GM21576 (cell line): ENCODE results near the gene ADGRF5.

Experiments
- ATAC-seq: cut with Tn5 transposase; IDR thresholded peaks from one replicate; pipeline ENCODE4 v1.9.1; 2021; ENCODE audit warnings: mild to moderate bottlenecking, moderate library complexity; ENCODE audit not compliant: unreplicated experiment

Gene ADGRF5, protein sequence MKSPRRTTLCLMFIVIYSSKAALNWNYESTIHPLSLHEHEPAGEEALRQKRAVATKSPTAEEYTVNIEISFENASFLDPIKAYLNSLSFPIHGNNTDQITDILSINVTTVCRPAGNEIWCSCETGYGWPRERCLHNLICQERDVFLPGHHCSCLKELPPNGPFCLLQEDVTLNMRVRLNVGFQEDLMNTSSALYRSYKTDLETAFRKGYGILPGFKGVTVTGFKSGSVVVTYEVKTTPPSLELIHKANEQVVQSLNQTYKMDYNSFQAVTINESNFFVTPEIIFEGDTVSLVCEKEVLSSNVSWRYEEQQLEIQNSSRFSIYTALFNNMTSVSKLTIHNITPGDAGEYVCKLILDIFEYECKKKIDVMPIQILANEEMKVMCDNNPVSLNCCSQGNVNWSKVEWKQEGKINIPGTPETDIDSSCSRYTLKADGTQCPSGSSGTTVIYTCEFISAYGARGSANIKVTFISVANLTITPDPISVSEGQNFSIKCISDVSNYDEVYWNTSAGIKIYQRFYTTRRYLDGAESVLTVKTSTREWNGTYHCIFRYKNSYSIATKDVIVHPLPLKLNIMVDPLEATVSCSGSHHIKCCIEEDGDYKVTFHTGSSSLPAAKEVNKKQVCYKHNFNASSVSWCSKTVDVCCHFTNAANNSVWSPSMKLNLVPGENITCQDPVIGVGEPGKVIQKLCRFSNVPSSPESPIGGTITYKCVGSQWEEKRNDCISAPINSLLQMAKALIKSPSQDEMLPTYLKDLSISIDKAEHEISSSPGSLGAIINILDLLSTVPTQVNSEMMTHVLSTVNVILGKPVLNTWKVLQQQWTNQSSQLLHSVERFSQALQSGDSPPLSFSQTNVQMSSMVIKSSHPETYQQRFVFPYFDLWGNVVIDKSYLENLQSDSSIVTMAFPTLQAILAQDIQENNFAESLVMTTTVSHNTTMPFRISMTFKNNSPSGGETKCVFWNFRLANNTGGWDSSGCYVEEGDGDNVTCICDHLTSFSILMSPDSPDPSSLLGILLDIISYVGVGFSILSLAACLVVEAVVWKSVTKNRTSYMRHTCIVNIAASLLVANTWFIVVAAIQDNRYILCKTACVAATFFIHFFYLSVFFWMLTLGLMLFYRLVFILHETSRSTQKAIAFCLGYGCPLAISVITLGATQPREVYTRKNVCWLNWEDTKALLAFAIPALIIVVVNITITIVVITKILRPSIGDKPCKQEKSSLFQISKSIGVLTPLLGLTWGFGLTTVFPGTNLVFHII (N-terminal part only)

DNA sequence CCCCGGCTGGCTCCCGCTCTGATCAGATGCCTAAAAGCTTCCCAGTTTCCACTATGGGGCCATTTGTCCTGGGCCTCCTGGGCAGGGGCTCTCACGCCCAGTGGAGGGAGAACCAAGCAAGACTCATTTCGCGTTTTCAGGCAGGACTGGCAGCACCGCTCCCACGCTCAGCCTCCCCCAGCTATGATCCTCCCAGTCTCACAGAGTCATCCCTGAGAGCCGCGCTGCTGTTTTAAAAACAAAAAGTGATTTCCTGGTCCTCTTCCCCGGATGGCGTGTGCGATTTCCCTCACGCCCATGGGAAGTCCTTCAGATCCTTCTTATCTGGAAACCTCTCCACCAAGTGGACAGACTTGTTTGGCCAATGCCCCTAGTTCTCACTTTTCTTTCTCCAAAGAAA lies at the start of gene ADGRF5:
TSS of gene ADGRF5 (minus strand) at position 208 of the 400 bp plus-strand sequence. CDS start 15,176 bp downstream, outside the sequence.
- ATAC-seq = no peak

DNA sequence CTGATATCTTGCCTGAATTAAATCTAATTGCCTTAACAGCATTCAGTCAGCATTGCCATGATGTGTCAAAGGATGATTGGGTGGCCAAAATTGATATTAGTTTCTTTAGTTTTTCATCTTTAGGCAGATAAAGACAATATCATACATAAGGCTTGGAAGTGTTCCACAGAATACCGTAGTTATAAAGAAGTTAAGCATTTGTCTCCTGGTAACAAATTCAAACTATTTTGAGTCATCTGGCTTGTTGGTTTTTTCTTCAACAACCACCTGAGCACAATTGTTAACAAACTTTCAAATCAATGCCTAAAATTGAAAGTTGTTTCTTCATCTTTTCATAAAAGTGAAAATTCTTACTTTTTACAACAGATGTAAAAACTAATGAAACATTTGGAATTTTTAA lies 47.5 kb upstream of the ADGRF5 start:
- no peak for ATAC-seq

DNA sequence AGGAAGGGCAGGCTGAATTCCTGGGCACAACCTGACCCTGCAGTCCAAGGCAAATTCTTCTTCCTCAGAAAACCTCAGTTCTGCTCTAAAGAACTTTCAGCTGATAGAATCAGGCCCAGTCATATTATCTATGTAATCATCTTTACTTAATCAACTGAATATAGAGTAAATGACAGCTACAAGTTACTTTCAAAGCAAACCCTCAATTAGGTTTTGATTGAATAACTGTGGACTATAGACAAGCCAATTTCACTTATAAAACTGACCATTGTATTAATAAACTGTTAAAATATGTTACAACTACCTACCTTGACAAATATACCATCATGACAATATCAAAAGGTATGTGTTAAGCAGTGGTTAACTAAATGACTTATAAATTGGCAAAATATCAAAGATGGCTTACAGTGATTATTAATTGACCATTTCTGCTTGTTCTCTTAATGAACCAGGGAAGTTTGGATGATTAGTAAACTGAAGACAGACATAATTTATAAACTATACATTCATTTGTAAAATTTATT lies 46.1 kb upstream of the ADGRF5 start:
- no peak for ATAC-seq

DNA sequence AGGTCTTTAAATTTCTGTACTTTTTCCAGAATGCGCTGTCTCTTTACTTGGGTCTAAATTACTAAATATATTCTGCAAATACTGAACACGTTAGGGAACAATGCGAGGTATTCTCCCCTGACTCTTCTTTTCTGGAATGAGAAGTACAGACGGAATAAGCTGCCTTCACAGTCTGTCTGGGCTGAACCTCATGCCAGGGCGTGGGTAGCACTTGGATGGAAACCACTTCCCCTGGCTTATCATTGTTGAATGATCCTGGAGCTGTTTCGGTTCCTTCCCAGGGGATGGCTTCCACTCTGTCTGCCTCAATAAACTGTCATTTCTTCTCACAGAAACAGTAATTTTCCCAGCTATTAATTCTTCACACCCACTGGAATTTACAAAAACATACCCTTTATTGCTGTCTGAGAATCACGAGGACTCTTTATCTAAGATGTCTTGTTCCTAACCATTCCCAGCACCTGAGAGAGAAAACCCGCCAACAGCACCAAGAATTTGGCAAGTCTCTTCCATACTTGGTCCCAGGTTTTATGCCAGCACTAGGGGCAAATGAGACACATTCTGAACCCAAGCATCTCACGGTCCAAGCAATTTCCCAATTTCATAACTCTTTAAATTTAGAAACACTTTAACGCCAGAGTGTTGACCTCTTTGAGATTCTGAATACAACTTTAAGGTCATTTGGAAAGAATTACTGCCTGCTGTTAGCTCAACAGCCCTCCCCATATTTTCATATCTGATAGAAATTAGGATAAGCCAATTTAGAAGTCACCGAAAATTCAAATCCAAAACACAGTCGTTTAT lies 43.2 kb upstream of the ADGRF5 start:
- ATAC-seq = no peak

DNA sequence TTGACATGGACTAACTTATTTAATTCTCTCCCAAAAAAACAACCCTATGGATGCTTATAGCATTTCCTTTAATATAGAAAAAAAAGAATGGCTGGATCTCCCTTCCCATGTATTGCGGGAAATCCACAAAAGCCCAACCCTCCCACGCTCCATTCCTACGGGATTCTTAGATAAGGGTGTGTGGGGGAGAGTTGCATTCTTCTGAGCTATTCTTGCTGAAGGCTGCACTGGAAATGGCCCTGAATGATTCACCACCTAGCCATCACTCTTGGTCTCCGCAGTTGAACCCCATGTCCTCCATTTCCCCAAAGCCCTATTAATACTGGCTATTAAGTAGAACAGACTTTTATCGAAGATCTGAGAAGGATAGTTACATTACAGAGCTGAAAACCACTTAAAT lies 41.9 kb upstream of the ADGRF5 start:
- no peak for ATAC-seq

DNA sequence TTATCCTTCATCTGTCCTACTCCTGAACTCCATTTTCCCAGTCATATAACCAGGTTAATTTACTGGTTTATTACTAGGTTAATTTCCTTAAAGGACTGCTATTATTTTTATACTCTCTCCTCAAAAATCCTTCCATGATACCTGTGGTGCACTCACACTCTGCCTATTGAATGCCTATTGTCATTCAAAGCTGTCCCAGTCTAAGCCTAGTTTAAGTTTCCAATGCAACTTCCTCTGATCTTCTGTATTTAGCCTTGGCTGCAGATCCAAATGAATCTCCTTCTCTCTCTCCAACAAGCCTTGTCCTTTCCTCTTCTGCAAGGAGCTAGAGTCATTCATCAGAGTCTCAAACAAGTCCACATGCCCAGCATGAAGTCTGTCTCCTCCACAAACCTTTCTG lies 41.3 kb upstream of the ADGRF5 start:
- no peak for ATAC-seq

DNA sequence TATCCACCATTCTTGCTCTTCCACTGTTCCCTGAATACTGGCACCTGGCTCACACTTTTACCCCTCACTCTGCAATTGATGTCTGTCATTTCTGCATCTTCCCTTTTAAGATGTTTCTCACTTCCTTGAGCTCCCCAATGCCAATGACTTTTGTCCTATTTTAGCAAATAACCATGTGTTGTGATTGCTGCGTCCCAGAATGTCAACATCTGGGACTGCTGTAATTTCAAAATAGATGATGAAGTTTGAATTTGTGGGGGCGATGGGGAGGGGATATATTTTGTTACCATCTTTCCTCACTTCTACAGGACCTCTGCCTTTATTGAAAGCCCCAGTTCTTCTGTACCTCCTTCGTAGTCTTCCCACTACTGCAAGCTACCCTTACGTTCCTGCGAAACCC lies 40.0 kb upstream of the ADGRF5 start:
- no peak for ATAC-seq

DNA sequence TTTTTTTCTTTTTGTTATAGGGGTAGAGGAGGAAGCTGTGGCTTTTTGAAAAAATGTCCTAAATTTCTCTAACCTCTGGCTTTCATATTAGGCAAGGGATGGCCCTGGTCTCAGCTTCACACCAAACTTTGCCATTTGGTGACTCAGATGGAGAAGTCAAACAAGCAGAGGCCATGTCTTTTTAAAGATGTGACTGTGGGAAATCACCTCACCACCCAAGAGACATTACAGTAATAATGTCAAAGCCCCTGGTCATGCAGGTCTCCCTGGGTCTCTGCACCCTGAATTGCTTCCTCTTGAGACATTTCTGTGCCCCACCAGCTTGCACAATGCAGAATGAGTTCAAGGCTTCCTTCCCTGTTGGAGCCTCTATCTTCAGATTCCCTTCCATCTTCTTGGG lies 39.5 kb upstream of the ADGRF5 start:
- no peak for ATAC-seq

DNA sequence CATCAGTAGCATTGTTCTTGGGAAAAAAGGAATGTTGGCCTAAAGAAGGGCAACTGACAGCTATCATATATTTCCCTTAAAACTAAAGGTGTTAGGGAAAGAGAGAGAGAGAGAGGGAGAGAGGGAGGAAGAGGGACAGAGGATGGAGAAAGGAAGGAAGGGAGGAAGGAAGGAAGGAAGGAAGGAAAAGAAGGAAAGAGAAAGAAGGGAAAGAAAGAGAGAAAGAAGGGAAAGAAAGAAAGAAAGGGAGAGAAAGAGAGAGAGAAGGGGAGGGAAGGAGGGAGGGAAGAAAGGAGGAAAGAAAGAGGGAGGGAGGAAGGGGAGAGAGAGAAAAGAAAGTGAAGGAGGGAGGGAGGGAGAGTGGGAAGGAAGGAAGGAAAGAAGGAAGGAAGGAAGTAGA lies 37.7 kb upstream of the ADGRF5 start:
- no peak for ATAC-seq

DNA sequence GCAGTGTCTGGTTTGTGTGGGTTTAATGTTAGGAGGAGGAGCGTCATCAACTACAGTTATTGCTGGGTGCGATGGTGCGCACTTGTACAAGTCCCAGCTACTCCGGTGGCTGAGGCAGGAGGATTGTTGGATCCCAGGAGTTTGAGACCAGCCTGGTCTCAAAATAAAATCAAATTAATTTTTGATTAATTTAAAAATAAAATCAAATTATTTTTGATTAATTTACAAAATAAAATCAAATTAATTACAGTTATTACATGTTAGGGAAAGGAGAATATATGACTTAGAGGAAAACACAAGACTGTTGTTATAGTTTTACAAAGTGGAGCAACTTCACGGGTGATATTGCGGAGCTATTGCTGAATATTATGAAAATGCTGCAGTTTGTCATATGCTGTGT lies 34.7 kb upstream of the ADGRF5 start:
- no peak for ATAC-seq

DNA sequence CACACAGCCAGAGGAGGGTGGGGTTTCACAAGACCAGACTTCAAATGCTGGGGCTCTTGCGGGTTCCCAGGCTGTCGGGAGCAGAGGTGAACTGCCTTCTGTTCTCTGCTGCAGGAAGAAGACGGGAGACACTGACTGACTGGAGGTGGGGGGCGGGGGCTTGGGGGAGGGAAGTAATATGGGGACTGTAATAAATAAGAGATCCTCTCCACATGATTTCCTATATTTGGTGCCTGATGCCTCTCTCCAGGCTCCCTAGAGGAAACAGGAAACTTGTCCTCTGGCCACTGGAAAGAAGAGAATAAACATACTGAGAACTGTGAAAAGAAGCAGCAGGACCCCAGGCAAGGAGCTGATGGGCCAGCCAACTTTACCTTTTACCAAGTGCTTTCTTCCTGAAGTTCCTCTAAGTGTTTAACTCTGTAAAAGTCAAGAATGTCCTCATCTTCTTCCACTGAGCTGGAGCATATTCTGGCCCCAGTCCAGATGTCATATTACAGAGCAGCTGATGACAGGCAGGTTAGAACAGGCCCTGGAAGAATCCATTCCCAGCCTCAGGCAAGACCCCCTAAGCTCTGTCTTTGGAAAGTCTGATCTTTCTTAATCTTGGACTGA lies 33.2 kb upstream of the ADGRF5 start:
- ATAC-seq = no peak

DNA sequence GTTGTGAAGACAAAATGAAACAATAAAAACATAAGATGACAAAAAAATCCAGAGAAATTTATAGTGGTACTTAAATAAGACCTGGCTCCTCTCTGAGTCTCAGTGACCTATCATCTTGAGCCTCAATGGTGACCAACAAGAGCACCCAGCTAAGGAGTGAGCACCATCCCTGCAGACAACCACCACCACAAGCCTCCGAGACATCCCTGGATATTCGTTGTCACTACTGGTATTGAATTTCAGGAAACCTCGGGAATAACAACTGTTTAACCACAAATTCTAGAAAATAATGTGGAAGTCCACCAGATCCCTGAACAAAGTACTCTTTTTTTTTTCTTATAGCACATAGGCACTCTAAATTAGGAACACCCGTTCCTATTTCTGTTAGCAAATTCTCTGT lies 32.2 kb upstream of the ADGRF5 start:
- ATAC-seq = no peak

DNA sequence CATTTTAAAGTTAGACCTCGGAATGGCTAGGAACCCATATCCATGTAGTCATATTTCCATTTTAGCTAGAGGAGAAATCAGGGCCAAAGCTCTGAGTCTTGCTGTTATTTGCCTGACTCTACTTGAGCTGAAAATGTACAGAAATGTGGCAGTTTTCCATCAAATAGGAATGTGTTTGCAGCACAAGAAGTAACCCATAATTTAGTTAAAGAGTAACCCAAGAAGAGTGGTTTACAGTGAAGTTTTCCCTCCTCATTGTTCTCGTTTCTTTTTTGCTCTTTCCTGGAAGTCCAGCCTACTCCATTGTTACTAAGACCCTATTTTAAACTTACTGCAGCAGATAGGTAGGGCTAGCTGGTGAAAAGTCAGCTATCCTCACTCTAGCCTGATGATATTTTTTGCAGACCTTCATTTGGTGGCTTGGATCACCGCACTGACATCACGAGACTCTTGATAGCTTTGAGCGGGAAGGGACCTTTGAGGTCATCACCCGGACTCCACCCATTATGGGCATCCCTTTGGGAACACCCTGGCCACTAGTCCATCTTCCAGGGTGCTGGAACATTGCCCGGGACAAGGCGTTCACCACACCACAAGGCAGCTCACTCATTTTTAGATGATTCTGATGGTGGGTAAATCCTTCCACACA lies 28.0 kb upstream of the ADGRF5 start:
- ATAC-seq = no peak

DNA sequence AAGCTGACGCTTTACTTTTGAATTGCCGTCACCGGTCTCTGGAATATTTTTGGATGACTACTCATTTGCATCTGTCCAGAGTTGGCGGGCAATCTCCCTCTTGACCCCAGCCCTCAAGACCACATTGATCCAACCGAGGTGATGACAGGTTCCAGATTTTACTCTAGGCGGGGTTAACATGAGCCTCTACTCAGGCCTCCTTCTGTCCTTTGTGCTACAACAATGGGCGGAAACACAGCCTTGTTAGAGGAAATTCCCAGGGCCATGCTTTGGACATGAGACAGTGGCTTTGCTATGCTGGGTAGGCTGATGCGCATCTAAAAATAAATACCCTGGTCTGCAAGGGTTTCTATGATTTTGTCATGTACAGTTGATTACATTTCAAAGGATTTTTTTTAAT lies 27.0 kb upstream of the ADGRF5 start:
- no peak for ATAC-seq

DNA sequence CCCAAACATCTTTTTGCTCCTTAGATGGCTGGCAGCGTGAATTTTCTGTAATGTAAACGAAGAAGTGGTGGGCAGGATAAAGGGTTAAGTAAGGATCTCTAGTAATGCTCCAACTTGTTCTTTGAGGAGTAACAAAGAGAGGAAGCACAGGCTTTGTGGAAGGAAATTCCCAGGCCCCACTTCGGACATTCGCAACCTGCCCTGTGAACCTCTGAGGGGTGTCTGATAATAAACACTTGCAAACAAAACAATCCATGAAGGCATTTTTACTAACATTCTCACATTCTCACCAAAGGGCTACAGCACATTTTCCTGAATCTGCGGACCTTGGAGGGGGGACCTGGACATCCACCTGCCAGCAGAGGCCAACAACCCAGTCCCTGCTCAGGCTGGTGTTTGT lies 25.8 kb upstream of the ADGRF5 start:
- no peak for ATAC-seq

DNA sequence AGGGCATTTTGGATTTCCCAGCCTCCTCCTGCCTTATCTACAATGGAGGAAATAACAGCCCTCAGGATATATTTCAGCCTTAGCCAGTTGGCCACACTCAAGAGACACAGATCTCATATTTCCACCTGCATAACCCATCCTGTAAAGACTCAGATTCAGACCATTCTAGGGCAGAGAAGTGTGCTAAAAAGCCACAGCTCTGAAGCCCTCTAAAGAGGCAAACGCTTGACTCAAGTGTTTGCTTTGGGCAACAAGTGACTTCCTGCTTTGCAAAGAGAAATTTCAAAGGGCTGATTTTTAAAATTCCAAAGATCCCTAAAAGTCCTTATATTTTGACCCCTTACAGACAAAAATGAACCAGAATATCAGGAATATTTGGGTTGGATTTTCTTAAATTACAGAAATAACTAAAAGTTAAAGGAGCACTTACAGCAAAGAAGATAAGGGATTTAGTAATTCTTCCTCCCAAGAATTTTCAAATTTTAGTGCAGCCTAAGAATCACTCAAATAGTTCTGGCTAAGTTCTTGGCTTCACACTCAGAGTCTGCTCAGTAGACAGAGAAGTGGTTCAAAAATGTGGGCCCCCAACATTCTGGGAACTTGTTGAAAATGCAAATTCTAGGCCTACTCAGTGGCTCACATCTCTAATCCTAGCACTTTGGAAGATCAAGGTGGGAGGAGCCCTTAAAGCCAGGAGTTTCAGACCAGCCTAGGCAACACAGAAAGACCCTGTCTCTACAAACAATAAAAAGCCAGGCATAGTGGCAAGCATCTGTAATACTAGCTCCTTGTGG lies 18.9 kb upstream of the ADGRF5 start:
- no peak for ATAC-seq

DNA sequence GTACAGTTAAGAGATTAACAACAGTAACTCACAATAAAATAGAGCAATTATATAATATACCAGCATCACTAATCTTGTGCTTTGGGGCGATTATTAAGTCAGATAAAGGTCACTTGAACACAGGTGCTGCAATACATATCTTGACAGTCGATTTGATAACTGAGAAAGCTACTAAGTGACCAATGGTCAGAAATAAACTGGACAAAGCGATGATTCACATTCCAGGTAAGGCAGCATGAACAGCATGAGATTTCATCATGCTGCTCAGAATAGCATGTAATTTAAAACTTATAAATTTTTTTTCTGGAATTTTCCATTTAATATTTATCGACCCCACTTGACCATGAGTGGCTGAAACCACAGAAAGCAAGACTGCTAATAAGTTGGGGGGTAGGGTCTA lies 15.9 kb upstream of the ADGRF5 start:
- no peak for ATAC-seq

DNA sequence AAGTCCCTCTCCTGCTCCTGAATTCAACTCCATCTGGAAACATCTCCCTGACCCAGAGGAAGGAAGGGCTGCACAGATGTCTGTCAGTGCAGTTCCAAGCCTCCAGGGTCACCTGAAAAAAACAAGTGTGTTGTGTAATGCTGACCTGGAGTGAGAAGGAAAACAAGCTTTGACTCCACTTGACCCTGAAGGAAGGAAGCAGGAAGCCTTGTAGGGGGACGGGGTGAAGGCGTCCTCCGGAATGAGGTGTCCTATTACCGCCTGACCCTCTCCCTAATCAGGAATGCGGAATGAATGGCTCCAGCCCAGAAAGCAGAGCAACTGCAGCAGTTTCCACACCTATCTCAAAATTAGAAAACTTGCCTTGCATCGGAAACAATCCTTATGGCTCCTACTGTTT lies 13.9 kb upstream of the ADGRF5 start:
- ATAC-seq = no peak

DNA sequence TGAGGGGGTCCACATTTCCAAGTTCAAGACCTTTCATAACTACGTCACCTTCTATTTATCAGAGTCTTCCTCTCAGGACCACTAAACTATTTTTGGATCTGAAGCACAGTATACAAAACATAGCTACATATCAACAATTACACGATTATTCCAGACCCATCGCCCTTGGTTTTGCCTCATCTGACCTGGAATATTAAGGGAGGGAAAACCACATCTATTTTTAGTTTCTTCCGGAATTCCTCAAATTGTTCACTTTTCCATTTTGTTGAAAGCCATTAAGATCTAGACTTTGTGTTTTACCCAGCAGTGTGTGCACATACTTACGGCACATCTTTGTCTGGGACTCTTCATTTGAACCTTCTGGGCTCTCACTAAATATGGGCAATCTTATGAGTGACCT lies 12.0 kb upstream of the ADGRF5 start:
- no peak for ATAC-seq
